Left lung (tissue), 10 donors: ENCODE results near the gene MYO5A. TPM values are rescaled to one million over a fixed set of nuclear protein-coding genes. Genes with fewer than 3 reads are reported as not detected.
A peak's percentile ranks its signal among the peaks of the same experiment; 100 is the strongest.

Experiments used
- ATAC-seq: fragments of 200-7000 bp; cut with Tn5 transposase; one replicate; pipeline ENCODE4 v1.9.1; 2020; ENCODE audit warnings: moderate library complexity
- DNase-seq, 4 donors: peaks; one replicate each; pipeline ENCODE4 v3.0.0-alpha.2; 2013 to 2020
- H3K27ac ChIP-seq, 2 donors: fragments of 200-600 bp; sonication (generic) in 1 of 2; one replicate each; pipeline versions ENCODE4 v1.5.0 to v1.8.0; 2020 to 2021
- H3K27me3 ChIP-seq, 2 donors: fragments of 200-600 bp; sonication (generic) in 1 of 2; one replicate each; pipeline versions ENCODE4 v1.5.0 to v1.8.0; 2020 to 2021
- H3K36me3 ChIP-seq, 2 donors: fragments of 200-600 bp; sonication (generic) in 1 of 2; one replicate each; pipeline versions ENCODE4 v1.5.0 to v1.8.0; 2020 to 2021
- H3K4me1 ChIP-seq, 2 donors: fragments of 200-600 bp; one replicate each; pipeline ENCODE4 v1.8.0; 2021
- H3K4me3 ChIP-seq, 2 donors: fragments of 200-600 bp; sonication (generic) in 1 of 2; one replicate each; pipeline versions ENCODE4 v1.5.0 to v1.8.0; 2020 to 2021; ENCODE audit warnings: mild to moderate bottlenecking in 1 of 2
- H3K9me3 ChIP-seq, 2 donors: fragments of 200-600 bp; sonication (generic) in 1 of 2; one replicate each; pipeline versions ENCODE4 v1.5.0 to v1.8.0; 2020 to 2021
- intact Hi-C, 2 donors: fragments of 100-400 bp; cut with DNase I; formaldehyde crosslinking; loops; one replicate each; pipeline versions ENCODE4 v1.11.2 to v1.14.2; 2022
- polyA plus RNA-seq, 6 donors: library from polyadenylated mRNA; unstranded; fragments of 120-200 nt; gene quantifications; one replicate each; pipeline ENCODE4 v1.2.1, GENCODE V29; 2013; ENCODE audit not compliant: insufficient read length in 6 of 6
- total RNA-seq, 2 donors: library from RNA; stranded (reverse); fragmentation: NEBNext Ultra II Directional; extraction: Animal tissue kit (Norgen Biotek cat#: 25700); gene quantifications; one replicate each; pipeline ENCODE4 v1.2.1, GENCODE V29; 2021
- TF ChIP-seq, protein P1 (sequence below), 2 donors: fragments of 200-600 bp; sonication (generic) in 1 of 2; IDR thresholded peaks; one replicate each; pipeline versions ENCODE4 v1.5.0 to v1.8.0; 2021; ENCODE audit warnings: antibody characterized with exemption in 2 of 2
- donor health status: DM: no; HTN: yes; CAD: no.
- donor health status: DM: no; HTN: no; CAD: no.

MYO5A gene
- total and polyA plus RNA-seq, 8 donors, result 21.8 to 46.3 (median 34.3) TPM

DNA sequence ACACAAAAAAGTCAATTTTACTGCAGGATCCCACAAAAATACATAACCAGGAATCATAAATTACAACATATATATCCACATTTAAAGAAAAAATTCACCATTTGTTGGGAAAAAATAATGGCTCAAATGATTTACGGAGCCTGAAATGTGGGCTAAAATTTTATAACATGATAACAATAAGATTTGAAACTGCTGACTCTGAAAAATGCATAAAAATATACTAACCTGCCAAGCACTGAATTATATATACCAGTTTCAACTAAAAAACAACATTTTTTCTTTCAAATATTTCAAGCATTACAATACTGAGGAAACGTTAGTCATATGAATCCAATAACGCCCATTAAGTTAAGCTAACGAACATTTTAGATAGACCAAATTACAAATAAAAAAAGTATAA, 220.8 kb downstream of the MYO5A start:
- ATAC-seq, result no peak
- Histone ChIP-seq H3K36me3 (peaks cover 0 to 27% of the 10 kb centered on the region in 2 donors), H3K27ac (no peak overlapping the region), H3K4me3 (no peak overlapping the region), H3K9me3 (no peaks in the 10 kb centered on the region), H3K27me3 (no peaks in the 10 kb centered on the region), H3K4me1 (no peaks in the 10 kb centered on the region)
- intact Hi-C loops, result no loop called here
- no peak for DNase-seq
- TF ChIP-seq, protein P1, sequence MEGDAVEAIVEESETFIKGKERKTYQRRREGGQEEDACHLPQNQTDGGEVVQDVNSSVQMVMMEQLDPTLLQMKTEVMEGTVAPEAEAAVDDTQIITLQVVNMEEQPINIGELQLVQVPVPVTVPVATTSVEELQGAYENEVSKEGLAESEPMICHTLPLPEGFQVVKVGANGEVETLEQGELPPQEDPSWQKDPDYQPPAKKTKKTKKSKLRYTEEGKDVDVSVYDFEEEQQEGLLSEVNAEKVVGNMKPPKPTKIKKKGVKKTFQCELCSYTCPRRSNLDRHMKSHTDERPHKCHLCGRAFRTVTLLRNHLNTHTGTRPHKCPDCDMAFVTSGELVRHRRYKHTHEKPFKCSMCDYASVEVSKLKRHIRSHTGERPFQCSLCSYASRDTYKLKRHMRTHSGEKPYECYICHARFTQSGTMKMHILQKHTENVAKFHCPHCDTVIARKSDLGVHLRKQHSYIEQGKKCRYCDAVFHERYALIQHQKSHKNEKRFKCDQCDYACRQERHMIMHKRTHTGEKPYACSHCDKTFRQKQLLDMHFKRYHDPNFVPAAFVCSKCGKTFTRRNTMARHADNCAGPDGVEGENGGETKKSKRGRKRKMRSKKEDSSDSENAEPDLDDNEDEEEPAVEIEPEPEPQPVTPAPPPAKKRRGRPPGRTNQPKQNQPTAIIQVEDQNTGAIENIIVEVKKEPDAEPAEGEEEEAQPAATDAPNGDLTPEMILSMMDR (IDR thresholded peaks at IDR 0.05), result no peak

DNA sequence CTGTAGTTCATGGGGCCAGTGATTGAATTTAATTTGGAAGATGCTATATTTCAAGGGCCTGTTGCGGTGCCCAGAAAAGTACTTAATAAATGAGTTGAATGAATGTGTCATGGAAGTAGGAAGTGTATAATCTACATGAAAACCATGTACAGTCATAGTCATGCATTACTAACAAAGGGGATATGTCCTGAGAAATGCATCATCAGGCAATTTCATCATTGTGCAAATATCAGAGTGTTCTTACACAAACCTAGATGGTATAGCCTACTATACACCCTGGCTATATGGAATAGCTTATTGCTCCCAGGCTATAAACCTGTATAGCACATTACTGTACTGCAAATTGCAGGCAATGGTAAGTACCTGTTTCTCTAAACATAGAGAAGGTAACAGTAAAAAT, 222.4 kb downstream of the MYO5A start:
- Histone ChIP-seq H3K36me3 (peaks cover 0 to 14% of the 10 kb centered on the region in 2 donors), H3K27me3 (no peaks in the 10 kb centered on the region), H3K27ac (no peak overlapping the region), H3K4me1 (no peaks in the 10 kb centered on the region), H3K4me3 (no peak overlapping the region), H3K9me3 (no peaks in the 10 kb centered on the region)
- DNase-seq (no peak), ATAC-seq (no peak)
- intact Hi-C loops, result no loop called here
- TF ChIP-seq, protein P1 (IDR thresholded peaks at IDR 0.05), result no peak

DNA sequence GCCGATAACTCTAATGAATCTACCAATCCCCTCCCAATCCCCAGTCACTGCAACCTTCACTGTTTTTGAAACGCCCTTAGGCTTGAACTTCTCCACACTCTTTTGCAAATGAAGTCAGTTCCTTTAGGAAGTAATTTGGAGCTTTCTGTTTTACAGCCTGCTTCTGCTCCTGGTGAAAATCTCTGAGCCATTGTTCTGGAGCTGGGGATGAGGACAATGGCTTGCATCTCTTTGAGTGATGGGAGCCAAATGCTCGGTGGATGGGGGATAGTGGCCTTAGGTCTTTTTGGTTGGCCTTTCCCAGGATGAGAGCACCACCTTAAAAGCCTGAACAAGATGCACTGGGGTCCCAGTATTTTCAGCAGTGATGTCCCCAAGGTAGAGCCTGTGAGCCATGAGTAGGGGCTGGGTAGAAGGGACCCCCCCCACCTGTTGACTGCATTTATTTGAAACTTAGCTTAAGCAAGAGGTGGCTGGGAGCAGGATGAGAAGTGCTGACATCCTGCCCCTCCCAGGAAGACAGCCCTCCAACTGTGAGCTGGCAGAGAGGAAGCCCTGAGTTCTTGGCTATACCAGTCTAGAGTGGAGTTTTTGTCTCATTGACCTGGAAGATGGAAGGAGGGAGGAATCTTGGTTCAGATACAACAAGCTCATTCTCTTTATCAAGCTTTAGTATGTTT, 225.4 kb downstream of the MYO5A start:
- Histone ChIP-seq H3K27me3 (no peaks in the 10 kb centered on the region), H3K36me3 (no peaks in the 10 kb centered on the region), H3K9me3 (no peaks in the 10 kb centered on the region), H3K4me1 (no peaks in the 10 kb centered on the region), H3K27ac (no peak overlapping the region), H3K4me3 (no peak overlapping the region)
- intact Hi-C loops, result no loop called here
- TF ChIP-seq, protein P1 (IDR thresholded peaks at IDR 0.05), result no peak
- ATAC-seq (no peak), DNase-seq (no peak)

DNA sequence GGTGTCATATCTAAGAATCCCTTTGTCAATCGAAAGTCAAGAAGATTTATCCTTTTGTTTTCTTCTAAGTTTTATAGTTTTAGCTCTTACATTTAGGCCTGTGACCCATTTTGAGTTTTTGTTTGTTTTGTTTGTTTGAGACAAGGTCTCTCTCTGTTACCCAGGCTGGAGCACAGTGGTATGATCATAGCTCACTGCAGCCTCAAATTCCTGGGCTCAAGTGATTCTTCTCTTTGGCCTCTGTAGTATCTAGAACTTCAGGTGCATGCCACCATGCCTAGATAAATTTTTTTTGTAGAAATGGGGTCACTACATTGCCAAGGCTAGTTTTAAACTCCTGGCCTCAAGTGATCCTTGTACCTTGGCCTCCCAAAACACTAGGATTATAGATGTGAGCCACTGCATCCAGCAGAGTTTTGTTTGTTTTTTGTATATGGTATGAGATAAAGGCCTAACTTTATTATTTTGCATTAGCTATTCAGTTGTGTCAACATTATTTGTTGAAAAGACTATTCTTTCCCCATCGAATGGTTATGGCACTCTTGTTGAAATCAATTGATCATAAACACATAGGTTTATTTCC, 227.3 kb downstream of the MYO5A start:
- TF ChIP-seq, protein P1 (IDR thresholded peaks at IDR 0.05), result no peak
- peaks cover 0 to 1% of the 10 kb centered on the region in 2 donors for H3K27me3 ChIP-seq
- no peak overlapping the region for H3K4me3 ChIP-seq
- DNase-seq (no peak), ATAC-seq (no peak)
- no peaks in the 10 kb centered on the region for H3K4me1 ChIP-seq
- intact Hi-C loops, result no loop called here
- no peaks in the 10 kb centered on the region for H3K9me3 ChIP-seq
- H3K27ac ChIP-seq, result no peak overlapping the region
- no peaks in the 10 kb centered on the region for H3K36me3 ChIP-seq

DNA sequence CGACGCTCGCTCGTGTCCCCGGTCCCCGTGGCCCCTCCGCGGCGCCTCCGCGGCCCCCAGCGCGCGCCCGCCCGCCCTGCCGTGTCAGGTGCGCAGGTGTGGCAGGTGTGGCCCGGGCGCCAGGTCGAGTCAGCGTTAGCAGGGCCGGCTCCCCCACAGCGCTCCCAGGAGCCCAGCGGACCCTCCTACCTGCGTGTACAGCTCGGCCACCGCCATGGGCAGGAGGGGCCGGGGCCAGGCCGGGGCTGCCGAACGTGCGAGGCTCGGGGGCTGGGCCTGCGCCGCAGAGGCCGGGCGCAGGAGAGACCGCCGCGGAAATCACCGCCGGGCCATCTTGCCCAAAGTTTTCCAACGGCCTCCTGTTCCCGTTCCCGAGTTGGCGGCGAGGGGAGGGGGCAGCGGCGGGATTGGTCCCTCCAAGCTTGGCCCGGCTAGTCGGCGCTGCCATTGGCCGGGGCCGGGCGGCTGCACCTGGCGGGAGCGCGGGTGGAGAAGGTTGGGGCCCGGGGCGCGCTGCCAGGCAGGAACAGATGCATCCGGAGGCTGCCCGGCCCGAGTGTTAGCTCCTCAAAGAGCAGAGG, 233.2 kb downstream of the MYO5A start, which contains the start of gene MYO5C:
TSS of gene MYO5C (minus strand) at position 384 of the 581 bp plus-strand sequence. CDS start at position 216, 168 bp downstream.
- peaks cover 0 to 26% of the 10 kb centered on the region in 2 donors for H3K4me1 ChIP-seq
- H3K4me3 ChIP-seq, result peak within 1 kb of the TSS; percentile 41 to 49
- H3K9me3 ChIP-seq, result no peaks in the 10 kb centered on the region
- H3K27ac ChIP-seq, result peak within 1 kb of the TSS; percentile 81 to 86
- H3K27me3 ChIP-seq, result peaks cover 14 to 36% of the 10 kb centered on the region in 2 donors
- no peaks in the 10 kb centered on the region for H3K36me3 ChIP-seq
- DNase-seq (peak; percentile 53 to 94 (median 84)), ATAC-seq (peak; percentile 95)
- TF ChIP-seq, protein P1 (IDR thresholded peaks at IDR 0.05), result no peak
- intact Hi-C loops, result no loop called here
